Mesendoderm (in vitro differentiated cells): ENCODE data around the gene SMAD5. TPM values are rescaled to one million over a fixed set of nuclear protein-coding genes. Genes with fewer than 3 reads are reported as not detected.
A peak's percentile ranks its signal among the peaks of the same experiment; 100 is the strongest.

ENCODE experiments used
- DNase-seq: peaks from one replicate; pipeline ENCODE4 v3.0.0; 2013
- H2AK5ac ChIP-seq: 2 replicates; pipeline ENCODE4 v1.6.1; 2013; ENCODE audit warnings: low read length, inconsistent platforms
- H2BK120ac ChIP-seq: 2 replicates; pipeline ENCODE4 v1.6.1; 2013; ENCODE audit warnings: low read depth, mild to moderate bottlenecking, low read length, moderate library complexity, mixed read lengths
- H2BK15ac ChIP-seq: replicated peaks from 2 replicates; pipeline ENCODE4 v1.6.1; 2013; ENCODE audit warnings: low read depth, mild to moderate bottlenecking, moderate library complexity
- H2BK5ac ChIP-seq: 2 replicates; pipeline ENCODE4 v1.6.1; 2013; ENCODE audit warnings: low read length, inconsistent platforms
- H3K18ac ChIP-seq: 2 replicates; pipeline ENCODE4 v1.6.1; 2013; ENCODE audit warnings: mild to moderate bottlenecking, low read length, mixed read lengths
- H3K23ac ChIP-seq: one replicate; pipeline ENCODE4 v1.6.1; 2013; ENCODE audit warnings: low read length
- H3K27ac ChIP-seq: 2 replicates; pipeline ENCODE4 v1.5.1; 2013; ENCODE audit warnings: low read depth, mild to moderate bottlenecking, inconsistent platforms, low read length, moderate library complexity
- H3K27me3 ChIP-seq: 2 replicates; pipeline ENCODE4 v1.6.1; 2013; ENCODE audit warnings: low read length, control low read depth, mild to moderate bottlenecking, inconsistent platforms; ENCODE audit not compliant: insufficient read depth, poor library complexity
- H3K36me3 ChIP-seq: 2 replicates; pipeline ENCODE4 v1.6.1; 2013; ENCODE audit warnings: low read length, inconsistent platforms; ENCODE audit not compliant: control insufficient read depth, insufficient read depth
- H3K4ac ChIP-seq: one replicate; pipeline ENCODE4 v1.6.1; 2013; ENCODE audit warnings: low read depth, mild to moderate bottlenecking, low read length, moderate library complexity
- H3K4me1 ChIP-seq: 2 replicates; pipeline ENCODE4 v1.6.1; 2013; ENCODE audit warnings: low read depth, low read length, inconsistent platforms; ENCODE audit not compliant: control insufficient read depth
- H3K4me2 ChIP-seq: 2 replicates; pipeline ENCODE4 v1.6.1; 2013; ENCODE audit warnings: low read length
- H3K4me3 ChIP-seq: 2 replicates; pipeline ENCODE4 v1.5.1; 2013; ENCODE audit warnings: mild to moderate bottlenecking, low read length
- H3K56ac ChIP-seq: one replicate; pipeline ENCODE4 v1.6.1; 2013; ENCODE audit warnings: low read length
- H3K79me1 ChIP-seq: 2 replicates; pipeline ENCODE4 v1.6.1; 2013; ENCODE audit warnings: low read length, inconsistent platforms
- H3K79me2 ChIP-seq: 2 replicates; pipeline ENCODE4 v1.6.1; 2013; ENCODE audit warnings: mild to moderate bottlenecking, low read length; ENCODE audit not compliant: control insufficient read depth, insufficient read depth
- H3K9ac ChIP-seq: 2 replicates; pipeline ENCODE4 v1.6.1; 2013; ENCODE audit warnings: low read length, inconsistent platforms
- H4K5ac ChIP-seq: one replicate; pipeline ENCODE4 v1.6.1; 2013; ENCODE audit warnings: low read length
- H4K8ac ChIP-seq: one replicate; pipeline ENCODE4 v1.6.1; 2013; ENCODE audit warnings: low read depth, mild to moderate bottlenecking, control low read depth, low read length, moderate library complexity
- WGBS: extraction: QIAGEN DNeasy Blood & Tissue Kit; methylation state at CpG from one replicate; pipeline ENCODE4 v1.1.7; 2013; ENCODE audit warnings: low lambda C conversion rate, missing lambda C conversion rate; ENCODE audit not compliant: insufficient coverage; ENCODE audit errors: extremely low coverage; 5-methylcytosine and 5-hydroxymethylcytosine counted together
- polyA plus RNA-seq, 2 experiments: library from polyadenylated mRNA; stranded (reverse); fragments of 200-250 nt; gene quantifications; one replicate each; pipeline ENCODE4 v1.2.3, GENCODE V29; 2013

SMAD5 gene
- polyA plus RNA-seq (2013, experiment 1 of 2), result 20.8 TPM
- polyA plus RNA-seq (2013, experiment 2 of 2), result 20.0 TPM

DNA sequence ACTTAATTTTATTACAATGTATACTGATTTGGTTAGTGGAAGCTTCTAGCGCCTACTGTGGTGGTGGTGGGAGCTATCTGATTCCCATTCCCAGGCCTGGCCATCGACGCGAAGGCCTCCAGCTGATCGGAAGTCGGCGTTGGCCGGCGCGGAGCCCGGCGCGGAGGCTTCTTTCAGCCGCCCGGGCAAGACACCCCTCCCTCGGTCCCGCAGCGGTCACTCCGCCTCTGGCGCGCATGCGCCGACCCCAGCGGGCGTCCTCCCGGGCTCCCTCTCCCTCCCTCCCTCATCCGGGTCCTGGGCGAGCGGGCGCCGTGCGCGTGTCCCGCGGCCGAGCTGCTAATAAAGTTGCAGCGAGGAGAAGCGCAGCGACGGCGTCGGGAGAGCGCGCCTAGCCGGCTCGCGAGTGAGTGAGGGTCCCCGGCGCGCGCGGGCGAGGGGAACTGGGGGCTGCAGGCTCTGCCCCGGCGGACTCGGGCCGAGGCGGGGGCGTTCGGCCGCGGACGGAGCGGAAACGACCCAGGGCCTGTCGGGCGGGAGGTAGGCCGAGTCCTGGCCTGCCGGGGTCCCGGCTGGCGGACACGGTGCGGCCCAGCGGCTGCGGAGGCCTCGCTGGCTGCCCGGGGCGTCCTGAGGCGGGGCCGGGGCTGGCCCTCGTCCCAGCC, at the start of gene SMAD5:
TSS of gene SMAD5 (plus strand) at position 289 of the 665 bp plus-strand sequence. CDS start 20,916 bp downstream, outside the sequence.
- Histone ChIP-seq H3K27ac (peak within 1 kb of the TSS; percentile 85), H3K4ac (peak within 1 kb of the TSS; percentile 93), H3K79me1 (peaks cover 6% of the 10 kb centered on the region), H3K79me2 (peaks cover 37% of the 10 kb centered on the region), H2BK15ac (no peak within 1 kb of the TSS), H2BK120ac (no peak within 1 kb of the TSS), H3K4me2 (peak within 1 kb of the TSS; percentile 91), H3K9ac (peak within 1 kb of the TSS; percentile 88), H3K23ac (no peak within 1 kb of the TSS), H3K4me3 (peak within 1 kb of the TSS; percentile 91), H4K5ac (peak within 1 kb of the TSS; percentile 65), H3K56ac (peak within 1 kb of the TSS; percentile 94), H3K27me3 (no peaks in the 10 kb centered on the region), H2BK5ac (peak within 1 kb of the TSS; percentile 31), H4K8ac (peak within 1 kb of the TSS; percentile 65), H3K18ac (peak within 1 kb of the TSS; percentile 35), H2AK5ac (no peak within 1 kb of the TSS), H3K36me3 (no peaks in the 10 kb centered on the region), H3K4me1 (peaks cover 5% of the 10 kb centered on the region)
- WGBS, result no CpG with 5 or more reads among the region's 81 CpGs
- peak; percentile 98 for DNase-seq

DNA sequence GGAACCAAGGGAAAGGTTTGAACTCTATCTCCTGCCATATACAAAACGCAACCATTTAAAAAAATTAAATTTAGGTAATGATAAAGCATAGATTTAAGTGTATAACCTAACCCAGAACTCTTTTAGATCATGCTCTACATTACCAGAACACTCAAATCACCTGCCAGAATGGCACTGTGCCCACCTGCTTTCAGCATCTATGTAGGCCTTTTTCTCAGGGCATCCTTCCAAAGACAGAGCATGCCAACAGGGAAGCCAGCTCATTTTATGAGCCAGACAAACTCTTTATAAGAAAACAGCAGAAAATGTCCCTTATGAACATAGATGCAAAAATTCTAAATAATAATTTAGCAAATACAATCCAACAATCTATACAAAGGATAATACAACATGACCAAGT, 47.9 kb upstream of the SMAD5 start:
- Histone ChIP-seq H3K23ac (no peak overlapping the region), H2BK120ac (no peak overlapping the region), H3K4me2 (no peak overlapping the region), H2AK5ac (no peak overlapping the region), H3K56ac (no peak overlapping the region), H2BK15ac (no peak overlapping the region), H3K79me1 (no peaks in the 10 kb centered on the region), H4K8ac (no peak overlapping the region), H4K5ac (no peak overlapping the region), H3K4me1 (no peaks in the 10 kb centered on the region), H3K27ac (no peak overlapping the region), H3K9ac (no peak overlapping the region), H3K79me2 (no peaks in the 10 kb centered on the region), H3K4me3 (no peak overlapping the region), H3K4ac (no peak overlapping the region), H3K18ac (no peak overlapping the region), H3K36me3 (no peaks in the 10 kb centered on the region), H2BK5ac (no peak overlapping the region), H3K27me3 (no peaks in the 10 kb centered on the region)
- DNase-seq, result no peak
- WGBS, result no CpG with 5 or more reads among the region's 1 CpG

DNA sequence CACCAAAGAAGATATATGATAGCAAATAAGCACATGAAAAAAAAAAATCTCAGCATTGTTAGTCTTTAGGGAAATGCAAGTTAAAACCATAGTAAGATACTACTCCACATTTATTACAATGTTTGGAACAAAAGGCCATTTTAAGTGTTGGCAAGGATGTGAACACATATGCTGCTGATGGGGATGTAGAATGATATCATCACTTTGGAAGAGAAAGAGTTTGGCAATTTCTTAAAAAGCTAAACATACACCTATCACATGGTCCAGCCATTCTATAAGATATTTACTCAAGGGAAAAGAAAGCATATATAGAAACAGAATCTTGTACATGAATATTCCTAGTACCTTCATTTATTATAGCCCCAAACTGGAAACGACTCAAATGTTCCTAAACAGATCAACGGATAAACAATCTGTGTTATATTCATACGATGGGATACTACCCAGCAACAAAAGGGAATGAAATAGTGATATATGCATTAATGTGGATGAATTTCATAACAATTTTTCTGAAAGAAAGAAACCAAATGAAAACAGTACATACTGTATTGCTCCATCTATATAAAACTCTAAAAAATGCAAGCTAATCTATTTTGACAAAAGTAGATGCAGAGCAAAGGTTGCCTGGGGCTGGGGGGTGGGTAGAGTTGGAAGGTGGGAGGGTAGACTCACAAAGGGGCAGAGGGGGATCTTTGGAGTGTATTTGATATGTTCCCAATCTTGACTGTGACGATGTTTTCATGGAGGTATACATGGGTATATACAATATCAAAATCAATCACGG, 45.7 kb upstream of the SMAD5 start:
- no peaks in the 10 kb centered on the region for H3K4me1 ChIP-seq
- no CpG with 5 or more reads among the region's 5 CpGs for WGBS
- no peak overlapping the region for H2BK5ac ChIP-seq
- no peak overlapping the region for H3K4me3 ChIP-seq
- no peak overlapping the region for H3K9ac ChIP-seq
- H3K36me3 ChIP-seq, result no peaks in the 10 kb centered on the region
- H3K4ac ChIP-seq, result no peak overlapping the region
- H4K5ac ChIP-seq, result no peak overlapping the region
- H3K27ac ChIP-seq, result no peak overlapping the region
- H3K23ac ChIP-seq, result no peak overlapping the region
- no peak overlapping the region for H4K8ac ChIP-seq
- H2AK5ac ChIP-seq, result no peak overlapping the region
- no peak overlapping the region for H3K18ac ChIP-seq
- no peaks in the 10 kb centered on the region for H3K79me2 ChIP-seq
- H3K56ac ChIP-seq, result no peak overlapping the region
- no peak overlapping the region for H2BK15ac ChIP-seq
- DNase-seq, result no peak
- H3K79me1 ChIP-seq, result no peaks in the 10 kb centered on the region
- no peak overlapping the region for H2BK120ac ChIP-seq
- no peak overlapping the region for H3K4me2 ChIP-seq
- no peaks in the 10 kb centered on the region for H3K27me3 ChIP-seq

DNA sequence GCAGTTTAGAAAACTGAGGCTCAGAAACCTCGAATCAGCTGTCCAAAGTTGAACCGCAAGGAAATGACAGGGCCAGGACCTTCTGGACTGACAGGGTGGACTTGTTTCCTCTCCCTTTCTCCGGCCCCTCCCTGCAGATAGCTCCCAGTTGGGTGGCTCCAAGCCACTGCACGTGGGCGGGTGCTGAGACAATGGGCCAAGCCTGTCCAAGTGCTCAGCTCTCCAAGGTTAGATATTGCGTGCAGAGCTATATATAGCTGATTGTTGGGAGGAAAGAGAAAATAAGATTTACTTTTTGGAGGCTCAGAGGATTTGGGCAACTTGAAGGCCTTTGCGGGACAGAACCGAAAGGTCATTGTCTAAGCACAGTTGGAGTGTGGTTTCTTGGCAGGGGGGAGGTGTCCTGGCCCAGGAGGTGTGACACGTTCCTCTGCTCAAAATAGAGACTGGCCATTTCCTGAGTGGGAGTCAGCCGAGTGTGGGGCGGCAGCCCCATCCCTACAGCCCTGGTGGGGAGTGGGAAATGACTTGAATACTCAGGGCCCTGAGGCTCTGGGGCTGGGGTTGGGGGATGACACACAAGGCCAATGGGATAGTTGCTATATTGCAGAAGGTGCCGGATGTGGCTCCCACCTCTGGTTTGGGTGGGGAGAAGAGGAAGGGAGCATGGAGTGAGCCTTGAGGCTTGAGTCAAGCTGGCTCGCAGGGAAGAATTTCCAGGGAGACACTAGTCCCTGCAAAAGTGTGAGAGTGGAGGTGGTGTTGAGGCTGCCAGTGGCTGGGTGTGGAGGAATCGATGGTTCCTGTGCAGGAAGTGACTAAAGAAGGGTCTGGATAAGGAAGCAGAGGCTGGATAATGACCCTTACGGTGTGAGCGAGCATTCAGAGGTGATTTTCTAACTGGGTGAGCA, 44.4 kb upstream of the SMAD5 start:
- no peak overlapping the region for H3K4me2 ChIP-seq
- no peak overlapping the region for H3K4me3 ChIP-seq
- H3K27me3 ChIP-seq, result no peaks in the 10 kb centered on the region
- H3K79me1 ChIP-seq, result no peaks in the 10 kb centered on the region
- H2BK120ac ChIP-seq, result no peak overlapping the region
- H3K23ac ChIP-seq, result no peak overlapping the region
- no peak overlapping the region for H4K5ac ChIP-seq
- H3K27ac ChIP-seq, result no peak overlapping the region
- DNase-seq, result no peak
- no peaks in the 10 kb centered on the region for H3K36me3 ChIP-seq
- no peak overlapping the region for H2BK15ac ChIP-seq
- H3K4me1 ChIP-seq, result no peaks in the 10 kb centered on the region
- H3K79me2 ChIP-seq, result no peaks in the 10 kb centered on the region
- H3K18ac ChIP-seq, result no peak overlapping the region
- WGBS, result no CpG with 5 or more reads among the region's 16 CpGs
- no peak overlapping the region for H4K8ac ChIP-seq
- H3K4ac ChIP-seq, result no peak overlapping the region
- H3K9ac ChIP-seq, result no peak overlapping the region
- no peak overlapping the region for H3K56ac ChIP-seq
- no peak overlapping the region for H2AK5ac ChIP-seq
- no peak overlapping the region for H2BK5ac ChIP-seq

DNA sequence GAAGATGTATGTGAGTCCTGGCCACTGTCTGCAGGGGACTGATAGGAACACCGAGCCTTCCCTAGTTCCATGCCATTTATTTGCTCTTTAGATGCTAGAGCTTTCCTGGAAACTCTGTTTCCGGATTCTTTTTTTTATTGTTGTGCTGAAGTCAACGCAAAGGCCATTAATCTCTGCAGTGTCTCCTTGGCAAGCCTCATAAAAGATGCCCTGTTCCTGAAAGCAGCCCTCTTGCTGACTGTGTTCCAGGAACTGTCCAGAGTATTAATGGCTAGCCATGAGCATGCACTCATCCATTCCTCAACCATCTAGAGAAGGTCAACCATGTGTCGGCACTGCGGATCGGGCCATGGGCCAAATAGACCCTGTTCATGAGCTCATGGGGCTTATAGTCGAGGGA, 42.9 kb upstream of the SMAD5 start:
- H2BK5ac ChIP-seq, result no peak overlapping the region
- no peak for DNase-seq
- H3K23ac ChIP-seq, result no peak overlapping the region

More for the DNA sequence above, 42.9 kb upstream of the SMAD5 start:
- no peak overlapping the region for H2AK5ac ChIP-seq
- H3K9ac ChIP-seq, result no peak overlapping the region
- no CpG with 5 or more reads among the region's 7 CpGs for WGBS
- H4K5ac ChIP-seq, result no peak overlapping the region
- H2BK15ac ChIP-seq, result no peak overlapping the region
- H3K56ac ChIP-seq, result no peak overlapping the region
- H3K18ac ChIP-seq, result no peak overlapping the region
- H3K79me2 ChIP-seq, result no peaks in the 10 kb centered on the region
- H3K4me3 ChIP-seq, result no peak overlapping the region
- H3K4ac ChIP-seq, result no peak overlapping the region
- H4K8ac ChIP-seq, result no peak overlapping the region
- no peaks in the 10 kb centered on the region for H3K79me1 ChIP-seq
- H3K4me2 ChIP-seq, result no peak overlapping the region
- no peak overlapping the region for H3K27ac ChIP-seq
- no peak overlapping the region for H2BK120ac ChIP-seq
- no peaks in the 10 kb centered on the region for H3K4me1 ChIP-seq
- no peaks in the 10 kb centered on the region for H3K27me3 ChIP-seq
- no peaks in the 10 kb centered on the region for H3K36me3 ChIP-seq
